Left forelimb (tissue), 1 donor: ENCODE results near the gene CYB5RL.

Source experiments
- DNase-seq: peaks from one replicate; pipeline ENCODE4 v3.0.0-alpha.2; 2018; ENCODE audit warnings: low spot score

CYB5RL gene

DNA sequence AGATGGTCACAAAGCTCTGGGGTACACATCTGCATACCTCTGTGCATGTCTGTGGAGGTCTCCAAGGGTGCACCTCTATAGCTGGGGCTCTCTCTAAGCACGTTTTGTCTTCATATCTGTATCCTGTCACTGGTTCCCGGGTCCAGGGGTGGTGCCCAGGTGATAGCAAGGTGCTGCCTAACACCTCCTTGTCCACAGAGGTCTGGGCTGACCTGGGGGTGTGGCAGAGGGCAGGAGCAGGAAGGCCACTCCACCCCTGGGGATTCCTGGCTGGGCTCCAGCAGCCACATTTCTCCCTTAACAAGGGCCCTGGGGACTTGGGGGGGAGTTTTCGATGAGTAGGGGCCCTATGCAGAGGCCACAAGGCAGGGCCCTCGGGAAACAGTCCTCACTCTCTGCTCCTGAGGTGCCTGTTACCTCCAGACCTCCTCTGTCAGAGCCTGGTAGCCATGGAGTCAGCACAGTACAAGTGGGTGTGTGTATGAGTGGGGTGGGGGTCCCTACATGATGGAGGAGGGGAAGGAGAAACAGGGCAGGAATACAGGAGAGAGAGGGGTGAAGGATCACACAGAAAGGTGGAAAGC lies 40.0 kb downstream of the CYB5RL start:
- DNase-seq: no peak

DNA sequence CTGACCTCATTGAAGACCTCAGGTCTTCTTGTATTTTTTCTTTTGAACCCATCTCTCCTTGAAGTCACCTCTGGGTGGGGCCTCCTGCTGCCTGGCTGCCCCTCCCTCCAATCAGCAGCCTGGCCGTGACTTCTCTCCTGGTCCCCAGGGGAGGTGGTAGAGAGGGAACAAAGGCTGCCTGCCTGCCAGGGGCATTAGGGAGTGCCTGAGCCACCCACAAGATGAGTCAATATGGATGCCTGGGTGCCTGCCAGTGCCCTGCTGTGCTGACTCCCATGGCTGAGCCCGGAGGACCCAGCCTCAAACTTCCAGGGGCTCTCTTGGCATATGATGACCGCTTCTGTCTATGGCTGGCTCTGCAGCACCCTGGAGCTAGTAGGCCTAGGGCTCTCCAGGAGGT lies 41.8 kb downstream of the CYB5RL start:
- DNase-seq: no peak

DNA sequence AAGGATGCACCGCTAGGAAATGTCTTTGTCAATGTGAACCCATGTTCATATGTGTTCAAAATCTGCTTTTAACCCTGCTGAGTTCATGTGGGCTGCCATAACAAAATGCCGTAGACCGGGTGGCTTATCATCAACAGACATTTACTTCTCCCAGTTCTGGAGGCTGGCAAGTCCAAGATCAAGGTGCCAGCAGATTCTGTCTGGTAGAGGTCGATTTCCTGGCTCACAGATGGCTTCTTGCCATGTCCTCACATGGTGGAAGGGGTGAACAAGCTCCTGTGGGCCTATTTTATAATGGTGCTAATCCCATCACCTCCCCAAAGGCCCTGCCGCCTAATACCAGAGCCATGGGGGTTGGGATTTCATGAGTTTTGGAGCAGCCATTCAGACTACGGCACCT lies 42.4 kb downstream of the CYB5RL start:
- DNase-seq: no peak

GRCh38 chr1:54156986-54157385 lies 42.8 kb downstream of the CYB5RL start:
- DNase-seq: no peak

- no peak for DNase-seq
Observed at GRCh38 chr1:54156201-54156600, 43.6 kb downstream of the CYB5RL start.

DNA sequence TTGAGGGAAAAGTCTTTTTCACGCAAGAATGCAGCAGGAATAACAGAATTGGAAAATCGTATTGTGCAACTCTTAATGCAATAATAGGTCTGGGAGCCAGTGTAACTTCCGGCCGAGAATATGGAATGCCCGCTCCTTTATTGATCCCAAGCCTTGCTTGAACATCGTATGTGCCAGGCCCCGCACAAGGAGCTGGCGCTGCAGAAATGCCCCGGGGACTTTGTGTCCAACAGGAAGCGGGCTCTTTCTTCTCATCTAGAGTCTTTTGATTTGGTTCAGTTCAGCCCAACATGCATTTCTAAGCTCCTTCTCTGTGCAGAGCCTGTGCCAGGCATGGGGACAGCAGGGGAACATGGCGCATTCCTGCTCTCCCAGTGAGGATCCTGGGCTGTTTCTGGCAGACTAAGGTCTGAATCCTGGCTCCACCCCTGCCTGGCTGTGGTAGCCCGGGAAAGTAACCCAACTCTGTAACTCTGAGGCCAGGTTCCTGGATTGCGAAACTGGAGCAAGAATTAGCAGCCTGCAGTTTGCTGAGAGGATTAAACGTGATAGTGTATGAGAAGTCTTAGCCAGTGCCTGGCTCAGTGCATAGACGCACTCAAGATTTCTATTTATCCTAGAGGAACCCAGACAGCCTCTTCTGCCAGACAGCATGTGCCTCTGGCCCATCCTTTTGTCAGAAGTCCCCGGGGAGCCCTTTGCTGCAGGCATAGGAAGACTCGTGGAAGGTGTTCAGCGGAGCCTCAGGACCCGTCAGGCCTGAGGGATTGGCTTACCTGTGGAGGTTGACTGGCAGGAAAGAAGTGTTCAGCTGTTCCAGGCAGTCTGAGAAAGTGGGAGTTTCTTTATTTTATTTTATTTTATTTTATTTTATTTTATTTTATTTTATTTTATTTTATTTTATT lies 46.0 kb downstream of the CYB5RL start:
- no peak for DNase-seq

- DNase-seq: no peak
Observed at GRCh38 chr1:54152696-54153095, 47.1 kb downstream of the CYB5RL start, which contains the start of gene CDCP2. Gene CDCP2, minus strand, starts transcription at chr1:54153000. Its CDS starts 78 bp downstream, at chr1:54152922.

DNA sequence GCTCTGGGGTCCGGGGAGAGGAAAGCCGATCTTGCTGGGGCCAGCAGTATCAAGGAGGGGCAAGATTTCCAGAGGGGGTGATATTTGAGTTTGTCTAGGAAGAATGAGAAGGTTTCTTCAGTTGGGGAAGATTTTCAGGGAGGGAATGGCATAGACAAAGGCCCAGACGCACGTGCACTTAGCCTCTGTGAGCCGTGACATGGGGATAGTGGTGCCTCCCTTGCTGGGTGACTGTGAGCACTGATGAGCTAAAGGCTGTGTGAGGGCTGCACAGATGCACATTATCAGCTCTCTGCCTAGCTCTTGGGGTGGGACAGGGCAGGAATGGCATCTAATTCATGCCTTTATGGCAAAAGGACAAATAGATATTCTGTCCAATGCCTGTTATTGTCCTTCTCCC lies 48.8 kb downstream of the CYB5RL start:
- no peak for DNase-seq
